ENCODE data around the gene DIAPH2. TPM values are rescaled to one million over a fixed set of nuclear protein-coding genes. Genes with fewer than 3 reads are reported as not detected.

DIAPH2 gene
- total RNA-seq, 5 donors from 2014 or later (not counting 1 experiment from before 2014, with no cell fraction given) = 8.4 to 15.3 (median 10.8) TPM

GRCh38 chrX:97314345-97314744 is 629.7 kb downstream of the DIAPH2 start:
- H3K9me3 Mint-ChIP-seq = no peaks in the 10 kb centered on the region

GRCh38 chrX:97315939-97316338 is 631.3 kb downstream of the DIAPH2 start:
- DNase-seq = no peak
- Histone ChIP-seq H3K4me1 (ENCODE audit: control insufficient read depth in 1 of 2, extremely low read depth in 1 of 2, insufficient read depth in 2 of 2, low read length in 2 of 2) (no peaks in the 10 kb centered on the region), H3K4me3 (ENCODE audit: control insufficient read depth in 1 of 2, extremely low read depth in 1 of 2, low read length in 1 of 2) (no peak overlapping the region), H3K9me3 (no peaks in the 10 kb centered on the region), H3K36me3 (ENCODE audit: control insufficient read depth in 2 of 2, extremely low read depth in 1 of 2, insufficient read depth in 1 of 2, low read length in 1 of 2) (no peaks in the 10 kb centered on the region), H3K27me3 (replicated peaks in 1 of 2; ENCODE audit: control insufficient read depth in 2 of 2, extremely low read depth in 1 of 2, insufficient read depth in 2 of 2, low read length in 1 of 2) (no peaks in the 10 kb centered on the region), H3K27ac (ENCODE audit: low read length) (no peak overlapping the region)
- no peak overlapping the region for H3K4me3 Mint-ChIP-seq
- ChIA-PET POLR2A (interaction anchor here in 1 of 2 donors (0.7 kb wide), 1 partner anchor 18 kb away, joined by 5 read pairs; no protein-coding TSS in a partner anchor), CTCF (no interaction called here)
- no peak overlapping the region for H3K27ac Mint-ChIP-seq
- H3K9me3 Mint-ChIP-seq = no peaks in the 10 kb centered on the region
- H3K27me3 Mint-ChIP-seq = peaks cover 0 to 3% of the 10 kb centered on the region in 2 donors
- H3K4me1 Mint-ChIP-seq = no peaks in the 10 kb centered on the region
- WGBS (ENCODE audit: insufficient coverage) = 100% methylated on average over 1 of the region's 7 CpGs
- peaks cover 7% of the 10 kb centered on the region for H3K36me3 Mint-ChIP-seq
- ATAC-seq (replicated peaks in 1 of 4) = no peak

More at GRCh38 chrX:97314345-97314744, 629.7 kb downstream of the DIAPH2 start:
- Mint-ChIP-seq H3K27ac (no peak overlapping the region), H3K4me1 (no peaks in the 10 kb centered on the region), H3K27me3 (peaks cover 0 to 3% of the 10 kb centered on the region in 2 donors), H3K36me3 (peaks cover 12% of the 10 kb centered on the region), H3K4me3 (no peak overlapping the region)
- ChIA-PET CTCF (no interaction called here), POLR2A (no interaction called here)
- Histone ChIP-seq H3K36me3 (ENCODE audit: control insufficient read depth in 2 of 2, extremely low read depth in 1 of 2, insufficient read depth in 1 of 2, low read length in 1 of 2) (no peaks in the 10 kb centered on the region), H3K4me3 (ENCODE audit: control insufficient read depth in 1 of 2, extremely low read depth in 1 of 2, low read length in 1 of 2) (no peak overlapping the region), H3K4me1 (ENCODE audit: control insufficient read depth in 1 of 2, extremely low read depth in 1 of 2, insufficient read depth in 2 of 2, low read length in 2 of 2) (no peaks in the 10 kb centered on the region), H3K9me3 (no peaks in the 10 kb centered on the region), H3K27me3 (replicated peaks in 1 of 2; ENCODE audit: control insufficient read depth in 2 of 2, extremely low read depth in 1 of 2, insufficient read depth in 2 of 2, low read length in 1 of 2) (no peaks in the 10 kb centered on the region), H3K27ac (ENCODE audit: low read length) (no peak overlapping the region)
- no peak for ATAC-seq (replicated peaks in 1 of 4)
- DNase-seq = no peak
- no CpG with 5 or more reads among the region's 1 CpG for WGBS (ENCODE audit: insufficient coverage)

GRCh38 chrX:97320305-97320704 is 635.7 kb downstream of the DIAPH2 start:
- Mint-ChIP-seq H3K9me3 (no peaks in the 10 kb centered on the region), H3K4me1 (no peaks in the 10 kb centered on the region), H3K27me3 (no peaks in the 10 kb centered on the region), H3K36me3 (peaks cover 7% of the 10 kb centered on the region), H3K27ac (no peak overlapping the region), H3K4me3 (no peak overlapping the region)
- Histone ChIP-seq H3K4me1 (ENCODE audit: control insufficient read depth in 1 of 2, extremely low read depth in 1 of 2, insufficient read depth in 2 of 2, low read length in 2 of 2) (no peaks in the 10 kb centered on the region), H3K27ac (ENCODE audit: low read length) (no peak overlapping the region), H3K9me3 (no peaks in the 10 kb centered on the region), H3K36me3 (ENCODE audit: control insufficient read depth in 2 of 2, extremely low read depth in 1 of 2, insufficient read depth in 1 of 2, low read length in 1 of 2) (no peaks in the 10 kb centered on the region), H3K27me3 (replicated peaks in 1 of 2; ENCODE audit: control insufficient read depth in 2 of 2, extremely low read depth in 1 of 2, insufficient read depth in 2 of 2, low read length in 1 of 2) (no peaks in the 10 kb centered on the region), H3K4me3 (ENCODE audit: control insufficient read depth in 1 of 2, extremely low read depth in 1 of 2, low read length in 1 of 2) (no peak overlapping the region)
- WGBS (ENCODE audit: insufficient coverage) = no CpG with 5 or more reads among the region's 11 CpGs
- POLR2A ChIA-PET = no interaction called here
- CTCF ChIA-PET = interaction anchor here in 1 of 2 donors (0.6 kb wide), 1 partner anchor 288 kb away, joined by 3 read pairs; no protein-coding TSS in a partner anchor
- ATAC-seq (replicated peaks in 1 of 4) = no peak
- DNase-seq = no peak

DNA sequence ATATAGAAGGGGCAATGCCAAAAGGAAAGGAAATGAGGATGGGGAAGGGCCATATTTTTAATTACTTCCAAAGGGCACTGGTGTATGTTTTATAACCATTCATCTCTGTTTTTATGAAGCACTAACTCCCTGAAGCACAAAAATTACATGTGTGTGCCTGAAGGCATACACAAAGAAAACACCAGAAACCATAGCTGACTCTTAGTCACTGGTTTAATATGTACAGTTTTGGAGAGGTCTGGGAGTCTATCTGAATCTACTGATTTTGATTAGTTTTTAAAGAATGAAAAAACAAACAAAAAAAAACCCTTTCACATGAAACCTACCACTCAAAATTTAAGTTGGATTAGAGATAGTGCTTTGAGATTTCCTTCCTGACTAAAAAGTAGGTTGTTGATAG is 637.8 kb downstream of the DIAPH2 start:
- no peak overlapping the region for H3K4me3 ChIP-seq (ENCODE audit: control insufficient read depth in 1 of 2, extremely low read depth in 1 of 2, low read length in 1 of 2)
- DNase-seq (no peak), ATAC-seq (replicated peaks in 1 of 4) (no peak)
- ChIA-PET CTCF (no interaction called here), POLR2A (no interaction called here)
- no peaks in the 10 kb centered on the region for H3K9me3 Mint-ChIP-seq
- H3K36me3 ChIP-seq (ENCODE audit: control insufficient read depth in 2 of 2, extremely low read depth in 1 of 2, insufficient read depth in 1 of 2, low read length in 1 of 2) = no peaks in the 10 kb centered on the region
- H3K27ac ChIP-seq (ENCODE audit: low read length) = no peak overlapping the region
- no peak overlapping the region for H3K27ac Mint-ChIP-seq
- no peaks in the 10 kb centered on the region for H3K9me3 ChIP-seq
- no peaks in the 10 kb centered on the region for H3K4me1 ChIP-seq (ENCODE audit: control insufficient read depth in 1 of 2, extremely low read depth in 1 of 2, insufficient read depth in 2 of 2, low read length in 2 of 2)
- no peaks in the 10 kb centered on the region for H3K27me3 Mint-ChIP-seq
- H3K4me3 Mint-ChIP-seq = no peak overlapping the region
- H3K4me1 Mint-ChIP-seq = no peaks in the 10 kb centered on the region
- H3K27me3 ChIP-seq (replicated peaks in 1 of 2; ENCODE audit: control insufficient read depth in 2 of 2, extremely low read depth in 1 of 2, insufficient read depth in 2 of 2, low read length in 1 of 2) = no peaks in the 10 kb centered on the region
- peaks cover 7% of the 10 kb centered on the region for H3K36me3 Mint-ChIP-seq

DNA sequence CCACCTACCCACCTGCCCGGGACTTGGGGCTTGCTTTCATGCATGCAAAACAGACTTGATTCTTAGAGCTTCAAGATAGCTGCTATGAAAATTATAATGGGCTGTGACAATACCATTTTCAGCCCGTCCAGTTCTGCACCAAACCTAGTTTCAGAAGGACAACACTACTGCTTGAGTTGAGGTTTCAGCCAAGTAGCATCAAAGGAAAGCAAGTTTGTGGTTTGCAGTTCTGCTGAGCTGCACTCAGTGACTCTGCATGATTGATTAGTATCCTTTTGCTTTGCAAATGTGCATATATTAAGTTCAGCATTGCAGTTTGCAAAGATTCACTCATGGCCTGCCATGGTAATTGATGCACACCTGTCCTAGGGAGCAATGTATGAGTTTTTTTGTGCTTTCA is 641.8 kb downstream of the DIAPH2 start:
- ChIA-PET POLR2A (no interaction called here), CTCF (no interaction called here)
- H3K27ac Mint-ChIP-seq = no peak overlapping the region
- Histone ChIP-seq H3K27me3 (replicated peaks in 1 of 2; ENCODE audit: control insufficient read depth in 2 of 2, extremely low read depth in 1 of 2, insufficient read depth in 2 of 2, low read length in 1 of 2) (no peaks in the 10 kb centered on the region), H3K27ac (ENCODE audit: low read length) (no peak overlapping the region), H3K36me3 (ENCODE audit: control insufficient read depth in 2 of 2, extremely low read depth in 1 of 2, insufficient read depth in 1 of 2, low read length in 1 of 2) (no peaks in the 10 kb centered on the region), H3K4me1 (ENCODE audit: control insufficient read depth in 1 of 2, extremely low read depth in 1 of 2, insufficient read depth in 2 of 2, low read length in 2 of 2) (no peaks in the 10 kb centered on the region), H3K4me3 (ENCODE audit: control insufficient read depth in 1 of 2, extremely low read depth in 1 of 2, low read length in 1 of 2) (no peak overlapping the region), H3K9me3 (no peaks in the 10 kb centered on the region)
- DNase-seq (no peak), ATAC-seq (replicated peaks in 1 of 4) (no peak)
- peaks cover 5% of the 10 kb centered on the region for H3K36me3 Mint-ChIP-seq
- no peak overlapping the region for H3K4me3 Mint-ChIP-seq
- no peaks in the 10 kb centered on the region for H3K4me1 Mint-ChIP-seq
- H3K27me3 Mint-ChIP-seq = no peaks in the 10 kb centered on the region
- WGBS (ENCODE audit: insufficient coverage) = no CpG with 5 or more reads among the region's 2 CpGs
- no peaks in the 10 kb centered on the region for H3K9me3 Mint-ChIP-seq

DNA sequence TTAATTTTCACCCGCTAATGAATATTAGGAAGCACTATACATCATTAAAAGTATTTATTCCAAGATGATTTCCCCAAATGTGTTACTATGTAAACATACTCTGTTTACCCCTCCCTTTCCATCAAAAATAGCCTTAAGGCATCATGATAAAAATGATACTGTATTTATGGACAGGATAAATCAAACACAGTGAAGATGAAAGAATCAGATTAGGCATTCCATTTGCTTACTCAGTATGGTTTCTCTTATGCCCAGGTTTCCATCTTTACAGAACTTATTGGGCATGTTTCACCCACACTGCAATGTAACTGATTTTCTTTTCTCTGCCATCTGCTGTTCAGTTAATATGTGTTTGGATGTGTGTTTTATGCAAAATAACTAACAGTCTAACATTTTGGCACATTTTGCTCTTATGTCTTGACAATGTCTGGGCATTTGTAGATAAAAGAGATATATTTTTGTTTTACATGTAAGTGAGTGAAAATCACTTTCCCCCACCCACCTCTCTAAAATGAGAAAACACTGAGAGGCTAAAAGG is 644.3 kb downstream of the DIAPH2 start:
- Mint-ChIP-seq H3K4me1 (no peaks in the 10 kb centered on the region), H3K36me3 (peaks cover 9% of the 10 kb centered on the region), H3K4me3 (no peak overlapping the region), H3K9me3 (no peaks in the 10 kb centered on the region), H3K27ac (no peak overlapping the region), H3K27me3 (no peaks in the 10 kb centered on the region)
- ChIA-PET CTCF (no interaction called here), POLR2A (no interaction called here)
- H3K4me1 ChIP-seq (ENCODE audit: control insufficient read depth in 1 of 2, extremely low read depth in 1 of 2, insufficient read depth in 2 of 2, low read length in 2 of 2) = no peaks in the 10 kb centered on the region
- H3K4me3 ChIP-seq (ENCODE audit: control insufficient read depth in 1 of 2, extremely low read depth in 1 of 2, low read length in 1 of 2) = no peak overlapping the region
- WGBS (ENCODE audit: insufficient coverage) = no CpG with 5 or more reads among the region's 1 CpG
- no peak overlapping the region for H3K27ac ChIP-seq (ENCODE audit: low read length)
- H3K9me3 ChIP-seq = no peaks in the 10 kb centered on the region
- no peaks in the 10 kb centered on the region for H3K36me3 ChIP-seq (ENCODE audit: control insufficient read depth in 2 of 2, extremely low read depth in 1 of 2, insufficient read depth in 1 of 2, low read length in 1 of 2)
- ATAC-seq (replicated peaks in 1 of 4) (no peak), DNase-seq (no peak)
- no peaks in the 10 kb centered on the region for H3K27me3 ChIP-seq (replicated peaks in 1 of 2; ENCODE audit: control insufficient read depth in 2 of 2, extremely low read depth in 1 of 2, insufficient read depth in 2 of 2, low read length in 1 of 2)

DNA sequence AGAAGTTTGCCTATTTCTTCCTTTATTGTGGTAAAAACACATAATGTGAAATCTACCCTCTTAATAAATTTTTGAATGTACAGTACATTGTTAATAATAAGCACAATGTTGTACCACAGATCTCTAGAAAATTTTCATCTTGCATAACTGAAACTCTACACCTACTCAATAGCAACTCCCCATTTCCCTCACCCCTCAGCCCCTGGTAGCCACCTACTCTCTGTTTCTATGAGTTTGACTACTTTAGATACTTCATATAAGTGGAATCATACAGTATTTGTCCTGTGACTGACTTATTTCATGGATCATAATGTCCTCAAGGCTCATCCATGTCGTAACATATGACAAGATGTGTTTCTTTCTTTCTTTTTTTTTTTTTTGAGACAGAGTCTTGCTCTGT is 645.5 kb downstream of the DIAPH2 start:
- CTCF ChIA-PET = no interaction called here
- H3K4me3 ChIP-seq (ENCODE audit: control insufficient read depth in 1 of 2, extremely low read depth in 1 of 2, low read length in 1 of 2) = no peak overlapping the region
- ATAC-seq (replicated peaks in 1 of 4) = no peak
- WGBS (ENCODE audit: insufficient coverage) = no CpG with 5 or more reads among the region's 1 CpG
- no peaks in the 10 kb centered on the region for H3K27me3 Mint-ChIP-seq
- H3K36me3 ChIP-seq (ENCODE audit: control insufficient read depth in 2 of 2, extremely low read depth in 1 of 2, insufficient read depth in 1 of 2, low read length in 1 of 2) = no peaks in the 10 kb centered on the region
- H3K27ac ChIP-seq (ENCODE audit: low read length) = no peak overlapping the region
- no peaks in the 10 kb centered on the region for H3K9me3 Mint-ChIP-seq
- H3K9me3 ChIP-seq = no peaks in the 10 kb centered on the region
- POLR2A ChIA-PET = no interaction called here
- H3K4me1 Mint-ChIP-seq = no peaks in the 10 kb centered on the region
- no peak overlapping the region for H3K27ac Mint-ChIP-seq
- H3K4me3 Mint-ChIP-seq = no peak overlapping the region
- no peak for DNase-seq
- H3K4me1 ChIP-seq (ENCODE audit: control insufficient read depth in 1 of 2, extremely low read depth in 1 of 2, insufficient read depth in 2 of 2, low read length in 2 of 2) = no peaks in the 10 kb centered on the region
- H3K36me3 Mint-ChIP-seq = peaks cover 8% of the 10 kb centered on the region
- no peaks in the 10 kb centered on the region for H3K27me3 ChIP-seq (replicated peaks in 1 of 2; ENCODE audit: control insufficient read depth in 2 of 2, extremely low read depth in 1 of 2, insufficient read depth in 2 of 2, low read length in 1 of 2)
